Mesendoderm (in vitro differentiated cells): Measurements from ENCODE around the gene CDK12.
"Not testable (repeated sequence)": the region's sequence is repeated elsewhere in the genome, so short reads cannot be mapped to it uniquely, and the experiment has no call there.

ENCODE experiments used
- DNase-seq: peaks from one replicate; pipeline ENCODE4 v3.0.0; 2013
- H2AK5ac ChIP-seq: 2 replicates; pipeline ENCODE4 v1.6.1; 2013; ENCODE audit warnings: low read length, inconsistent platforms
- H2BK120ac ChIP-seq: 2 replicates; pipeline ENCODE4 v1.6.1; 2013; ENCODE audit warnings: low read depth, mild to moderate bottlenecking, low read length, moderate library complexity, mixed read lengths
- H2BK15ac ChIP-seq: replicated peaks from 2 replicates; pipeline ENCODE4 v1.6.1; 2013; ENCODE audit warnings: low read depth, mild to moderate bottlenecking, moderate library complexity
- H2BK5ac ChIP-seq: 2 replicates; pipeline ENCODE4 v1.6.1; 2013; ENCODE audit warnings: low read length, inconsistent platforms
- H3K18ac ChIP-seq: 2 replicates; pipeline ENCODE4 v1.6.1; 2013; ENCODE audit warnings: mild to moderate bottlenecking, low read length, mixed read lengths
- H3K23ac ChIP-seq: one replicate; pipeline ENCODE4 v1.6.1; 2013; ENCODE audit warnings: low read length
- H3K27ac ChIP-seq: 2 replicates; pipeline ENCODE4 v1.5.1; 2013; ENCODE audit warnings: low read depth, mild to moderate bottlenecking, inconsistent platforms, low read length, moderate library complexity
- H3K27me3 ChIP-seq: 2 replicates; pipeline ENCODE4 v1.6.1; 2013; ENCODE audit warnings: low read length, control low read depth, mild to moderate bottlenecking, inconsistent platforms; ENCODE audit not compliant: insufficient read depth, poor library complexity
- H3K36me3 ChIP-seq: 2 replicates; pipeline ENCODE4 v1.6.1; 2013; ENCODE audit warnings: low read length, inconsistent platforms; ENCODE audit not compliant: control insufficient read depth, insufficient read depth
- H3K4ac ChIP-seq: one replicate; pipeline ENCODE4 v1.6.1; 2013; ENCODE audit warnings: low read depth, mild to moderate bottlenecking, low read length, moderate library complexity
- H3K4me1 ChIP-seq: 2 replicates; pipeline ENCODE4 v1.6.1; 2013; ENCODE audit warnings: low read depth, low read length, inconsistent platforms; ENCODE audit not compliant: control insufficient read depth
- H3K4me2 ChIP-seq: 2 replicates; pipeline ENCODE4 v1.6.1; 2013; ENCODE audit warnings: low read length
- H3K4me3 ChIP-seq: 2 replicates; pipeline ENCODE4 v1.5.1; 2013; ENCODE audit warnings: mild to moderate bottlenecking, low read length
- H3K56ac ChIP-seq: one replicate; pipeline ENCODE4 v1.6.1; 2013; ENCODE audit warnings: low read length
- H3K79me1 ChIP-seq: 2 replicates; pipeline ENCODE4 v1.6.1; 2013; ENCODE audit warnings: low read length, inconsistent platforms
- H3K79me2 ChIP-seq: 2 replicates; pipeline ENCODE4 v1.6.1; 2013; ENCODE audit warnings: mild to moderate bottlenecking, low read length; ENCODE audit not compliant: control insufficient read depth, insufficient read depth
- H3K9ac ChIP-seq: 2 replicates; pipeline ENCODE4 v1.6.1; 2013; ENCODE audit warnings: low read length, inconsistent platforms
- H4K5ac ChIP-seq: one replicate; pipeline ENCODE4 v1.6.1; 2013; ENCODE audit warnings: low read length
- H4K8ac ChIP-seq: one replicate; pipeline ENCODE4 v1.6.1; 2013; ENCODE audit warnings: low read depth, mild to moderate bottlenecking, control low read depth, low read length, moderate library complexity
- WGBS: extraction: QIAGEN DNeasy Blood & Tissue Kit; methylation state at CpG from one replicate; pipeline ENCODE4 v1.1.7; 2013; ENCODE audit warnings: low lambda C conversion rate, missing lambda C conversion rate; ENCODE audit not compliant: insufficient coverage; ENCODE audit errors: extremely low coverage; 5-methylcytosine and 5-hydroxymethylcytosine counted together

The CDK12 gene

GRCh38 chr17:39464639-39465181 lies 3.4 kb downstream of the CDK12 start:
- H3K23ac ChIP-seq, H2BK15ac ChIP-seq, H3K36me3 ChIP-seq, H2BK5ac ChIP-seq, H3K27ac ChIP-seq, H2BK120ac ChIP-seq, H4K8ac ChIP-seq, H3K27me3 ChIP-seq, H3K4me2 ChIP-seq, H3K4ac ChIP-seq, H3K56ac ChIP-seq, H3K18ac ChIP-seq, DNase-seq, H2AK5ac ChIP-seq, H3K4me1 ChIP-seq, H4K5ac ChIP-seq, H3K79me1 ChIP-seq, H3K9ac ChIP-seq, H3K4me3 ChIP-seq: not testable (repeated sequence)
- WGBS, result no CpG with 5 or more reads among the region's 11 CpGs
- H3K79me2 ChIP-seq, result peaks cover 45% of the 10 kb centered on the region

GRCh38 chr17:39468610-39469009 lies 7.3 kb downstream of the CDK12 start:
- not testable (repeated sequence) for H3K4me1 ChIP-seq, H3K4ac ChIP-seq, H3K9ac ChIP-seq, H3K4me3 ChIP-seq, H3K23ac ChIP-seq, H2BK5ac ChIP-seq, DNase-seq, H3K79me1 ChIP-seq, H3K27ac ChIP-seq, H4K5ac ChIP-seq, H4K8ac ChIP-seq, H3K36me3 ChIP-seq, H2AK5ac ChIP-seq, H3K18ac ChIP-seq, H2BK120ac ChIP-seq, H2BK15ac ChIP-seq, H3K56ac ChIP-seq, H3K27me3 ChIP-seq, H3K4me2 ChIP-seq
- peaks cover 29% of the 10 kb centered on the region for H3K79me2 ChIP-seq
- no CpG with 5 or more reads among the region's 11 CpGs for whole genome bisulfite sequencing

GRCh38 chr17:39473310-39473709 lies 12.0 kb downstream of the CDK12 start:
- H3K18ac ChIP-seq, result no peak overlapping the region
- H3K9ac ChIP-seq, result no peak overlapping the region
- no peak overlapping the region for H3K56ac ChIP-seq
- H3K79me2 ChIP-seq, result peaks cover 2% of the 10 kb centered on the region
- no peak overlapping the region for H3K4ac ChIP-seq
- no peak overlapping the region for H3K4me2 ChIP-seq
- no peaks in the 10 kb centered on the region for H3K27me3 ChIP-seq
- DNase-seq, result no peak
- no CpG with 5 or more reads among the region's 7 CpGs for WGBS
- no peak overlapping the region for H3K27ac ChIP-seq
- peaks cover 3% of the 10 kb centered on the region for H3K79me1 ChIP-seq
- H2BK120ac ChIP-seq, result no peak overlapping the region
- no peak overlapping the region for H4K5ac ChIP-seq
- no peak overlapping the region for H2BK5ac ChIP-seq
- H3K4me1 ChIP-seq, result no peaks in the 10 kb centered on the region
- no peak overlapping the region for H2AK5ac ChIP-seq
- H4K8ac ChIP-seq, result no peak overlapping the region
- H3K4me3 ChIP-seq, result no peak overlapping the region
- peaks cover 7% of the 10 kb centered on the region for H3K36me3 ChIP-seq
- H2BK15ac ChIP-seq, result no peak overlapping the region
- no peak overlapping the region for H3K23ac ChIP-seq

- not testable (repeated sequence) for H3K56ac ChIP-seq, H3K4ac ChIP-seq, H3K23ac ChIP-seq, H3K27ac ChIP-seq, H2AK5ac ChIP-seq, H2BK120ac ChIP-seq, H3K79me1 ChIP-seq, H3K4me3 ChIP-seq, H3K27me3 ChIP-seq, H3K79me2 ChIP-seq, H2BK15ac ChIP-seq, H3K36me3 ChIP-seq, H4K8ac ChIP-seq, H4K5ac ChIP-seq, H3K9ac ChIP-seq, H3K18ac ChIP-seq, H3K4me2 ChIP-seq, H3K4me1 ChIP-seq, H2BK5ac ChIP-seq
- no CpG with 5 or more reads among the region's 8 CpGs for WGBS
- peak; percentile 5 for DNase-seq
These were observed 18.3 kb downstream of the CDK12 start for GRCh38 chr17:39479631-39480030.

- Histone ChIP-seq H4K8ac (no peak overlapping the region), H2BK5ac (no peak overlapping the region), H2BK120ac (no peak overlapping the region), H3K79me2 (no peaks in the 10 kb centered on the region), H3K4ac (no peak overlapping the region), H3K23ac (no peak overlapping the region), H3K4me1 (no peaks in the 10 kb centered on the region), H3K27me3 (no peaks in the 10 kb centered on the region), H3K27ac (no peak overlapping the region), H3K4me3 (no peak overlapping the region), H3K18ac (no peak overlapping the region), H3K36me3 (no peaks in the 10 kb centered on the region), H2AK5ac (no peak overlapping the region), H2BK15ac (no peak overlapping the region), H3K56ac (no peak overlapping the region), H4K5ac (no peak overlapping the region), H3K4me2 (no peak overlapping the region), H3K79me1 (no peaks in the 10 kb centered on the region), H3K9ac (no peak overlapping the region)
- no peak for DNase-seq
- WGBS, result no CpG with 5 or more reads among the region's 6 CpGs
These were observed 22.2 kb downstream of the CDK12 start for GRCh38 chr17:39483506-39483905.

GRCh38 chr17:39484178-39484577 lies 22.9 kb downstream of the CDK12 start:
- no peak overlapping the region for H3K18ac ChIP-seq
- no peak overlapping the region for H3K56ac ChIP-seq
- H3K23ac ChIP-seq, result no peak overlapping the region
- H3K27me3 ChIP-seq, result no peaks in the 10 kb centered on the region
- no CpG with 5 or more reads among the region's 2 CpGs for WGBS
- no peak overlapping the region for H4K5ac ChIP-seq
- no peak overlapping the region for H3K4me2 ChIP-seq
- H3K36me3 ChIP-seq, result no peaks in the 10 kb centered on the region
- H3K4ac ChIP-seq, result no peak overlapping the region
- no peak overlapping the region for H2BK120ac ChIP-seq
- DNase-seq, result no peak
- no peaks in the 10 kb centered on the region for H3K79me2 ChIP-seq
- no peak overlapping the region for H2BK15ac ChIP-seq
- no peak overlapping the region for H2AK5ac ChIP-seq
- no peak overlapping the region for H3K4me3 ChIP-seq
- no peaks in the 10 kb centered on the region for H3K4me1 ChIP-seq
- no peak overlapping the region for H3K27ac ChIP-seq
- H2BK5ac ChIP-seq, result no peak overlapping the region
- H3K79me1 ChIP-seq, result no peaks in the 10 kb centered on the region
- no peak overlapping the region for H4K8ac ChIP-seq
- H3K9ac ChIP-seq, result no peak overlapping the region
